ENCODE results near the gene TBC1D22A. TPM values are rescaled to one million over a fixed set of nuclear protein-coding genes. Genes with fewer than 3 reads are reported as not detected.
A peak's percentile ranks its signal among the peaks of the same experiment; 100 is the strongest.

TBC1D22A gene, protein sequence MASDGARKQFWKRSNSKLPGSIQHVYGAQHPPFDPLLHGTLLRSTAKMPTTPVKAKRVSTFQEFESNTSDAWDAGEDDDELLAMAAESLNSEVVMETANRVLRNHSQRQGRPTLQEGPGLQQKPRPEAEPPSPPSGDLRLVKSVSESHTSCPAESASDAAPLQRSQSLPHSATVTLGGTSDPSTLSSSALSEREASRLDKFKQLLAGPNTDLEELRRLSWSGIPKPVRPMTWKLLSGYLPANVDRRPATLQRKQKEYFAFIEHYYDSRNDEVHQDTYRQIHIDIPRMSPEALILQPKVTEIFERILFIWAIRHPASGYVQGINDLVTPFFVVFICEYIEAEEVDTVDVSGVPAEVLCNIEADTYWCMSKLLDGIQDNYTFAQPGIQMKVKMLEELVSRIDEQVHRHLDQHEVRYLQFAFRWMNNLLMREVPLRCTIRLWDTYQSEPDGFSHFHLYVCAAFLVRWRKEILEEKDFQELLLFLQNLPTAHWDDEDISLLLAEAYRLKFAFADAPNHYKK
- 10.7 and 12.2 TPM in 2 replicates for total RNA-seq (2012; rRNA removed)

DNA sequence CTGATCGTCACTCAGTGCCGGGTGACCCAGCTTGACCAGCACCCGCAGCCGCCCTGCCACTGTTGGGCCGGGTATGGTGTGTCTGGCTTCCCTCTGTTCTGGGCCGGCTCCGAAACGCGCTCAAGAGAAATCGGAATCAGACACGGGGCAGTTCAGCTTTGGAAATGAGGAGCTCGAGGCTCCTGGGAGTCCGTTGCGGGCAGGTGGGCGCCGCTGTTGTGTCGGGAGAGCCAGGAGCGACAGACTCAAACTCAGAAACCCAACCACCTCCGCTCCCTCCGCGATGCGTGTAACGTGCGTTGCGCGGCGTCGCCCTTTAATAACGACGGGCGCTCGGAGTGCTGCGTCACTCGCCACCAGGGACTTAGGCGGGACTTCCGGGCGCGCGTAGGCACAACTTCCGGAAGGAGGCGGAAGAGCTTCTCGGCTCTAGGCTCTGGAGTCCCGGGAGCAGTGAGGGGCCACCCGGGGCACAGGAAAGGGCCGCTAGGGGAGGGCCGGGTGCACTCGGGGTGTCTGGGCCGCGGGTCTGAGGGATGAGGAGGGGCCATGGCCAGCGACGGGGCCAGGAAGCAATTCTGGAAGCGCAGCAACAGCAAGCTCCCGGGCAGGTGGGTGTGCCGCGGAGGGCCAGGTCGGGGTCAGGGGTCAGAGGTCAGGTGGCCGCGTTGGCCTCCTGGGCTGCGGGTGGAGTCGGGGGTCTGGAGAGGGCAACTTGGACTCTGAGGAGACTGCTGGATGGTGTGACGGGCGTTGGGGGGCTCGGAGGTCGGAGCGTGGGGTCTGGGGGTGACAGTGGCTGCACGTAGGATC, at the start of gene TBC1D22A:
Gene TBC1D22A (plus strand): TSS at position 413 of the 813 bp plus-strand sequence. CDS start 137 bp downstream, at position 550.
- H3K9me3 ChIP-seq (replicated peaks; ENCODE audit: low read length): no peaks in the 10 kb centered on the region
- H3K9ac ChIP-seq (ENCODE audit: low read depth, low read length): peak within 1 kb of the TSS; percentile 96
- H3K4me3 ChIP-seq (ENCODE audit: low read length): peak within 1 kb of the TSS; percentile 93
- peaks cover 5% of the 10 kb centered on the region for H3K36me3 ChIP-seq (ENCODE audit: insufficient read depth, low read length)
- peaks cover 21% of the 10 kb centered on the region for H3K4me1 ChIP-seq (ENCODE audit: control insufficient read depth, insufficient read depth, low read length)
- H3K4me2 ChIP-seq (ENCODE audit: low read length): peak within 1 kb of the TSS; percentile 79
- no peaks in the 10 kb centered on the region for H3K27me3 ChIP-seq (ENCODE audit: control insufficient read depth, insufficient read depth, low read length)

DNA sequence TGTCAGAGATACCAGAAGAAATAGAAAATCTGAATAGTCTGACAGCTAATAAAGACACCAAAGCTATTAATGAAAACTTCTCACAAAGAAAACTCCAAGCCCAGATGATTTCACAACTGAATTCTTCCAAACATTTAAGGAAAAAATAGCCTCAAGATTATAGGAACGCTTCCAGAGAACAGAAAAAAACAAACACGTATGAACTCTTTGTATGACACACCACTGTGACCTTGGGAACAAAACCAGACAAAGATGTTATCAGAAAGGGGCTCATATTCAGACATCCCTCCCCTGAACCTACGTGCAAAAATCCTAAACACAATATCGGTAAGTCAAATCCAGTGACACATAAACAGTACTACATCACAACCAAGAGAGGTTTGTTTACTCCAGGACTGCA, 47.9 kb upstream of the TBC1D22A start:
- Histone ChIP-seq H3K9ac (ENCODE audit: low read depth, low read length) (no peak overlapping the region), H3K4me3 (ENCODE audit: low read length) (no peak overlapping the region), H3K27me3 (ENCODE audit: control insufficient read depth, insufficient read depth, low read length) (no peaks in the 10 kb centered on the region), H3K4me1 (ENCODE audit: control insufficient read depth, insufficient read depth, low read length) (no peaks in the 10 kb centered on the region), H3K9me3 (replicated peaks; ENCODE audit: low read length) (no peaks in the 10 kb centered on the region), H3K36me3 (ENCODE audit: insufficient read depth, low read length) (peaks cover 67% of the 10 kb centered on the region), H3K4me2 (ENCODE audit: low read length) (no peak overlapping the region)

DNA sequence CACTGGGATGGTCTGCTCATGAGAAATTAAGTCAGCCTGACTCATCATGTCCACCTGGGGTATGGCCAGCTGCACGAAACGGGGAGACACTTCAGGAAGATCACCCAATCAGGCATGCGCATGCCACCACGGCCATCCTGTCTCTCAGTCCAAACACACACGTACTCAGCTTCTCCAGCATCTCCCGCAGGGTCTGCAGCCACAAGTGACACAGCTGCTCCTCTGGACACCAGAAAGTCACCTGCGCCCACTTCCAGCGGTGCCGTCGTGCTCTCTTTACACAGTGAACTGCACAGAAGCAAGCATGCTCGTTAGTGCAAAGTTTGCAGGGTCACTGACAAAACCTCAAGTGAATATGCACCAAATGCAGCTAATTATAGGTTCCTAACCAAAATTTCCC, 42.5 kb upstream of the TBC1D22A start:
- Histone ChIP-seq H3K9ac (ENCODE audit: low read depth, low read length) (no peak overlapping the region), H3K4me2 (ENCODE audit: low read length) (no peak overlapping the region), H3K27me3 (ENCODE audit: control insufficient read depth, insufficient read depth, low read length) (no peaks in the 10 kb centered on the region), H3K4me3 (ENCODE audit: low read length) (no peak overlapping the region), H3K36me3 (ENCODE audit: insufficient read depth, low read length) (peaks cover 45% of the 10 kb centered on the region), H3K9me3 (replicated peaks; ENCODE audit: low read length) (no peaks in the 10 kb centered on the region), H3K4me1 (ENCODE audit: control insufficient read depth, insufficient read depth, low read length) (no peaks in the 10 kb centered on the region)

DNA sequence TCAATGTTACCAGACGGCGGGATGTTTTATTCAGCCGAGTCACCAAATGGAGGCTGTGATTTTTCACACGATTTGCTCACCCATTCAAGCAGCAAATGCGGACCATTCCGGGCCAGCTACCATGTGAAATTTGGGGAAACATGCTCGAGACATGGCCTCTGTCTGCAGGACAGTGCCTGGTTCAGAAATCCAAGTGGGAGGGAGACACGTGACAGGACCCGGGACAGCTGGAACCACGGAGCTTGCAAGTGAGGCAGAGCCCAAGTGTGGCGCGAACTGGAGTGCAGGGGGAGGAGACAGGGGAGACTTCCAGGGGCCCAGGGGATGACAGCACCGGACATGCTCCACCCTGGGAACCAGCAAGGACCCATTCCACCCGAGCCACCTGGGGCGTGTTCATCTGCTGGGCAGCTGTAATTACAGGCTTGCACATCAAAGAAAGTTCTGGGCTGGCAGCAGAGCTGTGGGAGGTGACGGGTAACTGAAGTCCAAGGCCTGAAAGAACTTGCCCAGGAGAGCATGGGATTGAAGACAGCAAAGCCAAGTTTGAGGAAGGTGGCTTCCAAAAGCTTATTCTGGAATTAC, 40.9 kb upstream of the TBC1D22A start:
- H3K4me2 ChIP-seq (ENCODE audit: low read length): no peak overlapping the region
- peaks cover 41% of the 10 kb centered on the region for H3K36me3 ChIP-seq (ENCODE audit: insufficient read depth, low read length)
- H3K4me3 ChIP-seq (ENCODE audit: low read length): no peak overlapping the region
- H3K4me1 ChIP-seq (ENCODE audit: control insufficient read depth, insufficient read depth, low read length): peaks cover 8% of the 10 kb centered on the region
- no peak overlapping the region for H3K9ac ChIP-seq (ENCODE audit: low read depth, low read length)
- H3K9me3 ChIP-seq (replicated peaks; ENCODE audit: low read length): no peaks in the 10 kb centered on the region
- H3K27me3 ChIP-seq (ENCODE audit: control insufficient read depth, insufficient read depth, low read length): no peaks in the 10 kb centered on the region

DNA sequence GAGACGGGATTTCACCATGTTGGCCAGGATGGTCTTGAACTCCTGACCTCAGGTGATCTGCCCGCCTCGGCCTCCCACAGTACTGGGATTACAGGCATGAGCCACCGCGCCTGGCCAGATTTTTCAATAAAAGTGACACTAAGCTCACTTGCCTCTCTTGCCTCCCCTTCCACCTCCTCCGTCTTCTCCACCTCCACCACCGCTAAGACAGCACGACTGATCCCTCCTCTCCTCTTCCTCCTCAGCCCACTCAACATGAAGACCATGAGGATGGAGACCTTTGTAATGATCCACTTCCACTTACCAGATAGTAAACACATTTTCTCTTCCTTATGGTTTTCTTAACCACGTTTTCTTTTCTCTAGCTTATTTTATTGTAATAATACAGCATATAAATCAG, 38.6 kb upstream of the TBC1D22A start:
- H3K4me1 ChIP-seq (ENCODE audit: control insufficient read depth, insufficient read depth, low read length): peaks cover 8% of the 10 kb centered on the region
- H3K36me3 ChIP-seq (ENCODE audit: insufficient read depth, low read length): peaks cover 23% of the 10 kb centered on the region
- H3K4me3 ChIP-seq (ENCODE audit: low read length): no peak overlapping the region

DNA sequence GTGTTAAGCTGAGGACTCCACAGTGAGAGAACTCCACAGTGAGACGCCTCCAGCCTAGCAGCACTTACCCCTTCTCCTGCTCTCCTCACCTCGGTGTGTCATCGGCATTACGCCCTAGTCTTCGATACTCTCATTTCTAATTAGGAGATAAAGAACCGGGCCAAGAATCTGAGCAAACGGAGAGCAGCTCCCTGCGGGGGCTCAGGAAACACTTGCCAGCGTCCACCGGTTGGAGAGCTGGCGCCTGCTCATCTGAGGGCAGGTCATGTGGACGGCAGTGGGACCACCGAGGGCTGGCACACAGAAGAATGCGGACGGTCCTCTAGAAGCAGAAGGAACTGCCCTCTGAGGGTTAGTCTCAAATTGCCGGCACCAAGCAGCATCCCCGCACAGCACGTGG, 37.4 kb upstream of the TBC1D22A start:
- H3K4me1 ChIP-seq (ENCODE audit: control insufficient read depth, insufficient read depth, low read length): peaks cover 8% of the 10 kb centered on the region
- H3K4me2 ChIP-seq (ENCODE audit: low read length): no peak overlapping the region
- no peaks in the 10 kb centered on the region for H3K9me3 ChIP-seq (replicated peaks; ENCODE audit: low read length)
- H3K27me3 ChIP-seq (ENCODE audit: control insufficient read depth, insufficient read depth, low read length): no peaks in the 10 kb centered on the region
- peaks cover 12% of the 10 kb centered on the region for H3K36me3 ChIP-seq (ENCODE audit: insufficient read depth, low read length)
- H3K4me3 ChIP-seq (ENCODE audit: low read length): no peak overlapping the region
- no peak overlapping the region for H3K9ac ChIP-seq (ENCODE audit: low read depth, low read length)

More for the DNA sequence above, 38.6 kb upstream of the TBC1D22A start:
- Histone ChIP-seq H3K27me3 (ENCODE audit: control insufficient read depth, insufficient read depth, low read length) (no peaks in the 10 kb centered on the region), H3K4me2 (ENCODE audit: low read length) (no peak overlapping the region), H3K9me3 (replicated peaks; ENCODE audit: low read length) (no peaks in the 10 kb centered on the region), H3K9ac (ENCODE audit: low read depth, low read length) (no peak overlapping the region)

DNA sequence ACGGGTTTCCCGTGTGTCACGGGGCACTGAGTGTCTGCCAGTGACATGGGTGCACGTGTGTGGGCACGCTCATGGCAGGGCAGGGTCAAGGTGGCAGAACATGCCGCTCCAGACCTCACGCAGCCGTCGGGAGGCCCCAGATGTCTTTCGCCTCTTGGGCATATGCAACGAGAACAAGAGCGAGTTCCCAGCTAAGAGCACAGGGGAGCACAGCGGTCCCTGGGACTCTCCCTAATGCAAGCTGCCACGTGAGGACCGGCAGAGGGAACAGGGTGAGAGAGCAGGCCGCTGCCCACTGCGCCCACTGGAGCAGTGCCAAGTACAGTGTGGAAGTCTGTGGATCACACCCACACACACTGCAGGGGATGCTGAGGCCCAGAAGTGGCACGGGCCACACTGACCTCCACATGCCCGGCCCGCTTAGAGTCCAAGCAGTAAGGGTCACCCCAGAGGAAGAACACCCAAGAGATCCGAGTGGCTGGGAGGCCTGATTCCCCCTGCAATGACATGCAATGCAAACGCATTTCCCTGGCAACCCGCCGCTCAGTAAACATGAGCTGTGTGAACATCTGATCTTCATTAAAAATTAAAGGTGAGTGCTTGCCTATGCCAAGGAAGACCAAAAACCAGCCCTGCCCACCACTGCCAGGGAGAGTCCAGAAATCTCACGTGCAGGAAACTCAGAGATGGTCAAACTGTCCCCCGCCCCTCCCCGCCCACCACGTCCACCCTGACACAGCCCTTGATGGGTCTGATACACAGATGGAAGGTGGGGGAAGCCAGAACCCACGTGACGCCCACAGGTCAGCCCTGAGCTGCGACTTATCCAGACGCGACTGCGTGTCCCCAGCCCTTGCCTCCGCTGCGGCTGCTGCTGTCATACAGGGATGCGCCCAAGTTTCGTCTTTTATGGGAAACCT, 36.1 kb upstream of the TBC1D22A start:
- Histone ChIP-seq H3K4me2 (ENCODE audit: low read length) (no peak overlapping the region), H3K36me3 (ENCODE audit: insufficient read depth, low read length) (peaks cover 10% of the 10 kb centered on the region), H3K9me3 (replicated peaks; ENCODE audit: low read length) (no peaks in the 10 kb centered on the region), H3K27me3 (ENCODE audit: control insufficient read depth, insufficient read depth, low read length) (no peaks in the 10 kb centered on the region), H3K4me3 (ENCODE audit: low read length) (no peak overlapping the region), H3K9ac (ENCODE audit: low read depth, low read length) (no peak overlapping the region), H3K4me1 (ENCODE audit: control insufficient read depth, insufficient read depth, low read length) (peaks cover 8% of the 10 kb centered on the region)

DNA sequence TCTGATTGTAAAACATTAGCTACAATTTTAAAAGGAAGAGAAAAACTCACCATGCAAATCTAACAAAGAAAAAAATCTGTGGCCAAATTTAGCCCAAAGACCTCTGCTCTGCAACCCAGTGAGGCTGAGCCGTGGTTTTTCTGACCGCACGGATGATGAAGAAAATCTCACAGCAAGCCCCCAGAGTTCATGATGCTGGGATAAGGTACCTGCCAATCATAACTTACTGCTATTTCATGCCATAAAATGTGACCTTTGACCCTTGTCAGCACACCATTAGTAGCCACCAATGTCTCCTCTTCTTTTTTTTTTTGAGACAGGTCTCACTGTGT, 35.5 kb upstream of the TBC1D22A start:
- Histone ChIP-seq H3K4me3 (ENCODE audit: low read length) (no peak overlapping the region), H3K27me3 (ENCODE audit: control insufficient read depth, insufficient read depth, low read length) (no peaks in the 10 kb centered on the region), H3K9ac (ENCODE audit: low read depth, low read length) (no peak overlapping the region), H3K4me1 (ENCODE audit: control insufficient read depth, insufficient read depth, low read length) (peaks cover 8% of the 10 kb centered on the region), H3K36me3 (ENCODE audit: insufficient read depth, low read length) (peaks cover 10% of the 10 kb centered on the region), H3K4me2 (ENCODE audit: low read length) (no peak overlapping the region), H3K9me3 (replicated peaks; ENCODE audit: low read length) (no peaks in the 10 kb centered on the region)

DNA sequence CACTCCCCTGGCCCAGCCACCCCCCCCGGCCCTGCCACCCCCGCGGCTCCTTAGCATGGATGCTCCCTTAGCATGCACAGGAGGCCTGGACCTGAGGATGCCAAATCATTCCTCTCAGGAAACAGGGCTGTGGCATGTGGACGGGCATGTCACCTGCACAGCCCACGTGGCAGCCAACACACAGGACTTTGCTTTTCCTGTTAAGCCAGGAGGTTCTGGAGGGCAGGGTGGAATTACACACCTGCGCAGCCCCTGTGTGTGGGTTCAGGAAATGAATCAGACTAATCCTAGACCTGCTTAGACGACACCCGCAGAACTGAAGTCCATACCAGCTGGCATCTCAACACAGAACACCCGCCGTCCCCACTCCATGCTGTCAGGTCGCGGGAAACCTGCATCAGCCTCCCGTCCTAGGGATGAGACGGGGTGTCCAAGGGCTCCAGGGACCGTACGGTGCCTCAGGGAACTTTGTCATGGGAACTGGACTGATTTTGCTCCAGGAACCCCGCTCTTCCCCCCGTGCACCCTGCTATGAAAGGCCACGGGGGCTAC, 34.6 kb upstream of the TBC1D22A start:
- peaks cover 10% of the 10 kb centered on the region for H3K36me3 ChIP-seq (ENCODE audit: insufficient read depth, low read length)
- no peak overlapping the region for H3K9ac ChIP-seq (ENCODE audit: low read depth, low read length)
- H3K4me3 ChIP-seq (ENCODE audit: low read length): no peak overlapping the region
- no peaks in the 10 kb centered on the region for H3K9me3 ChIP-seq (replicated peaks; ENCODE audit: low read length)
- H3K4me1 ChIP-seq (ENCODE audit: control insufficient read depth, insufficient read depth, low read length): peaks cover 8% of the 10 kb centered on the region
- H3K4me2 ChIP-seq (ENCODE audit: low read length): no peak overlapping the region
- no peaks in the 10 kb centered on the region for H3K27me3 ChIP-seq (ENCODE audit: control insufficient read depth, insufficient read depth, low read length)

DNA sequence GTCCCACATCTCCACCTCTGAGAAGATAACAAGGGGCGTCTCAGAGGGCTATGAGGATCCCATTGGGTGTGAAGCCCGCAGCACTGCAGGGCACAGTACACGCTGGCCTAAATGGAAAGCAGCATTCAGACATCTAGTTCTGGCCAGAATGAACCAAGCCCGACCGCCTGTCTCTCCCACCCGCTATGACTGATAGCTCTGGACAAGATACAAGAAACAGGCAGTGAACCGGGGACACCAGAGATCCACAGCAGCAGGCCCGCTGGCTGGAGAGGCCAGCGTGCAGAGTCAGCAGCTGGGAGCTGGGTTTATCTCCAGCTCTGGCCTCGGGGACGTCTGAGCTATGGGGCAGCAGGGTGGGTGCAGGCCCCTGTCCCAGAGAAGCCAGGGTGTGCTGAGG, 34.0 kb upstream of the TBC1D22A start:
- H3K27me3 ChIP-seq (ENCODE audit: control insufficient read depth, insufficient read depth, low read length): no peaks in the 10 kb centered on the region
- H3K36me3 ChIP-seq (ENCODE audit: insufficient read depth, low read length): peaks cover 10% of the 10 kb centered on the region
- no peak overlapping the region for H3K4me3 ChIP-seq (ENCODE audit: low read length)
- no peak overlapping the region for H3K4me2 ChIP-seq (ENCODE audit: low read length)
- peaks cover 8% of the 10 kb centered on the region for H3K4me1 ChIP-seq (ENCODE audit: control insufficient read depth, insufficient read depth, low read length)
- no peak overlapping the region for H3K9ac ChIP-seq (ENCODE audit: low read depth, low read length)
- no peaks in the 10 kb centered on the region for H3K9me3 ChIP-seq (replicated peaks; ENCODE audit: low read length)
